Lower lobe of right lung (tissue), 2 donors: ENCODE results near the gene GAS6. TPM values are rescaled to one million over a fixed set of nuclear protein-coding genes. Genes with fewer than 3 reads are reported as not detected.
"Not testable (repeated sequence)": the region's sequence is repeated elsewhere in the genome, so short reads cannot be mapped to it uniquely, and the experiment has no call there.

Source experiments
- ATAC-seq, 2 donors: fragments of 200-7000 bp; cut with Tn5 transposase; one replicate each; pipeline ENCODE4 v1.9.1; 2020 to 2022; ENCODE audit warnings: mild to moderate bottlenecking in 2 of 2, moderate library complexity in 2 of 2
- DNase-seq: peaks from one replicate; pipeline ENCODE4 v3.0.0-alpha.2; 2020
- H3K27ac ChIP-seq: fragments of 200-600 bp; one replicate; pipeline ENCODE4 v1.8.0; 2022
- H3K27me3 ChIP-seq: fragments of 200-600 bp; one replicate; pipeline ENCODE4 v1.8.0; 2022; ENCODE audit warnings: low read depth
- H3K36me3 ChIP-seq: fragments of 200-600 bp; one replicate; pipeline ENCODE4 v1.8.0; 2022; ENCODE audit warnings: mild to moderate bottlenecking
- H3K4me1 ChIP-seq: fragments of 200-600 bp; one replicate; pipeline ENCODE4 v1.8.0; 2022
- H3K4me3 ChIP-seq: fragments of 200-600 bp; one replicate; pipeline ENCODE4 v1.8.0; 2022; ENCODE audit warnings: mild to moderate bottlenecking
- H3K9me3 ChIP-seq: fragments of 200-600 bp; one replicate; pipeline ENCODE4 v1.8.0; 2022
- CTCF ChIP-seq: fragments of 200-600 bp; IDR thresholded peaks from one replicate; pipeline ENCODE4 v1.8.0; 2022; ENCODE audit warnings: antibody characterized with exemption, mild to moderate bottlenecking
- intact Hi-C: fragments of 100-400 bp; cut with DNase I; formaldehyde crosslinking; loops from one replicate; pipeline ENCODE4 v1.11.0; 2022
- total RNA-seq: library from RNA; stranded (reverse); fragmentation: NEBNext Ultra II Directional; extraction: Animal tissue kit (Norgen Biotek cat#: 25700); gene quantifications from one replicate; pipeline ENCODE4 v1.2.1, GENCODE V29; 2021
- donor health status: DM: no; HTN: yes; CAD: no; lungs with severe emphysema.

GAS6 gene
- total RNA-seq, 1 donor from 2014 or later = 111 TPM

- ATAC-seq (no peak), DNase-seq (peak; percentile 20)
- Histone ChIP-seq H3K36me3 (peaks cover 55% of the 10 kb centered on the region), H3K4me3 (no peak overlapping the region), H3K9me3 (no peaks in the 10 kb centered on the region), H3K27me3 (no peaks in the 10 kb centered on the region), H3K27ac (no peak overlapping the region), H3K4me1 (peaks cover 4% of the 10 kb centered on the region)
- no peak for TF ChIP-seq CTCF
- intact Hi-C loops = no loop called here
Measured at GRCh38 chr13:113827021-113827420, 36.9 kb downstream of the GAS6 start.

DNA sequence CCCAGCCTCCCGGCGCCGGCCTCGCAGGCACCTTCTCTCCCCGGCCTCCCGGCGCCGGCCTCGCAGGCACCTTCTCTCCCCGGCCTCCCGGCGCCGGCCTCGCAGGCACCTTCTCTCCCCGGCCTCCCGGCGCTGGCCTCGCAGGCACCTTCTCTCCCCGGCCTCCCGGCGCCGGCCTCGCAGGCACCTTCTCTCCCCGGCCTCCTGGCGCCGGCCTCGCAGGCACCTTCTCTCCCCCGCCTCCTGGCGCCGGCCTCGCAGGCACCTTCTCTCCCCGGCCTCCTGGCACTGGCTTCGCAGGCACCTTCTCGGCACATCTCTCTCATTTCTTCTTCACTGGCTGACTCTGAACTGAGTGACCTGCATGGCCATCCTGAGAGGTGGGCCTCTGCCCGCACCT is 37.4 kb downstream of the GAS6 start:
- H3K36me3 ChIP-seq = peaks cover 56% of the 10 kb centered on the region
- intact Hi-C loops, H3K4me3 ChIP-seq, DNase-seq, H3K9me3 ChIP-seq, ATAC-seq, H3K27ac ChIP-seq, H3K4me1 ChIP-seq, H3K27me3 ChIP-seq: not testable (repeated sequence)

DNA sequence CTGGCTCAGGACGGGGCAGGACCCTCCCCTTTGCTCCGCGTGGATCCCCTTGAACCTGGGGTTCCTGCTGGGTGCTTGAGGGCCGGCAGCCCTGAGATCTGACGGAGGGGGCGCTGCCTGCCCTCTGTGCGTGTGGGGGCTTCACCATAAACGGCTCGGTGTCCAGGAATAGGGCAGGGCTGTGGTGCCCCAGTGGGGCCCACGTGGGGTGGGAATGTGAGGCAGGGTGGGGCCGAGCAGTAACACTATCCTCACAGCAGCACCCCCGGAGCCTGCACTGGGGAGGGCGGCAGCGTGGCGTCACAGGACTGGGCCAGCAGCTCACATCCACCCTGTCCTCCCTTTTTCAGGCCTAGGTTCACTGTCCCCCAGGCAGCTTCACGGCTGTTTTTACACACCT is 38.0 kb downstream of the GAS6 start:
- Histone ChIP-seq H3K9me3 (no peaks in the 10 kb centered on the region), H3K27ac (no peak overlapping the region), H3K4me1 (peaks cover 16% of the 10 kb centered on the region), H3K4me3 (no peak overlapping the region), H3K36me3 (peaks cover 50% of the 10 kb centered on the region), H3K27me3 (no peaks in the 10 kb centered on the region)
- ATAC-seq (no peak), DNase-seq (no peak)
- TF ChIP-seq CTCF = no peak
- intact Hi-C loops = no loop called here

GRCh38 chr13:113823771-113824170 is 40.1 kb downstream of the GAS6 start:
- intact Hi-C loops = no loop called here
- Histone ChIP-seq H3K9me3 (no peaks in the 10 kb centered on the region), H3K27ac (no peak overlapping the region), H3K36me3 (peaks cover 56% of the 10 kb centered on the region), H3K4me1 (peaks cover 37% of the 10 kb centered on the region), H3K4me3 (no peak overlapping the region), H3K27me3 (no peaks in the 10 kb centered on the region)
- no peak for TF ChIP-seq CTCF
- ATAC-seq = no peak
- no peak for DNase-seq

DNA sequence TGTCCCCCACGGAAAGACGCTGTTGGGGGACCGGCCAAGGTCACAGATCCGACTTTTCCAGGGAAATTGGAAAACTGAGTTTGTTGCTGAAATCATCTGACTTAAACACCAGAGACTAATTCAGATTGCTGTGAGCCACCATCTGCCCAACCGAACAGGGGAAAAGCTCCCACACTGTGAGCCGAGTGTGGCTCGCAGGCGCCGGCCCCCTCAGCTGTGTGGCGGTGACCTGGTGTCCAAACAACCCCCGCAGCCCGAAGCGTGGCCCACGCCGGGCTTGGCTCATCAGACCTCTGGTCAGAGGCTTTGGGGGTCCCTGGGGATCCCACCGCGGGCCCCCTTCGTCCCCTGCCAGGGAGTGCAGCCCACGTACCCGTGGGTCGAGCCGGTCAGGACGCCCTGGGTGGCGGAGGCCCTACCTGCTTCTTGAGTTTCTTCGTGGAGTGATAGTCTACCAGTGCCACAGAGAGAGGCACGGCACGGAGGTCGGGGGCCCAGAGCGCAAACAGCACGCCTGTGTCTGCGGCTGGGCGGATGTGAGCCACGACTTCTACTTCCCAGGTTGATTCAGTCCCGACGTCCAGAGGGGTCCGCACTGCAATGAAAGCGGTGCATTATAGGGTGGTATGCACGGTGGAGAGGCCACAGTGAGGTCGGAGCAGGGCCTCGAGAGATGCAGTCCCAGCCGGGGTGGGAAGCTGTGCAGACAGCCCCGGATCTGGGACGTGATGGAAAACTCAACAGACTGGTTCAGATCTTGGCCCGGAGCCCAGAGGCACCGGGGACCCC is 40.7 kb downstream of the GAS6 start:
- H3K9me3 ChIP-seq = no peaks in the 10 kb centered on the region
- ATAC-seq = no peak
- TF ChIP-seq CTCF = no peak
- H3K4me1 ChIP-seq = peaks cover 43% of the 10 kb centered on the region
- intact Hi-C loops = no loop called here
- no peak for DNase-seq
- H3K36me3 ChIP-seq = peaks cover 50% of the 10 kb centered on the region
- H3K27me3 ChIP-seq = no peaks in the 10 kb centered on the region
- H3K27ac ChIP-seq = no peak overlapping the region
- no peak overlapping the region for H3K4me3 ChIP-seq

DNA sequence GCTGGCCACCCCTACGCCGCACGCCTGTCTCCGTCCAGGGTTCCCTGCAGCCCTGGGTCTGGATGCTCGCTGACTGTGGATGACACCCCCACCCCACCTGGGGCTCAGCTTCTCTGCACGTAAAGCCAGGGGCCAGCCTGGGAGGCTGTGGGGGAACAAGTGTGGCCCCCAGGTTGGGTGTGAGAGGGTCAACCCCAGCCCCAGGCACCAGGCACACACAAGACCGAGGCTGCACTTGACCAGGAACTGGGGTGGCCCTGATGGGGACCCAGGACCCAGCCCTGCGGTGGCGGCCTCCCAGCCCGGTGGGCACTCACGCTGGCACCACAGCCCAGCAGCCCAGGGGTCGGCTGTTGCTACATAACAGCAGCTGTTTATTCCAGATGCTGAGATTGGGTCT is 41.6 kb downstream of the GAS6 start:
- intact Hi-C loops = no loop called here

More for the DNA sequence above, 41.6 kb downstream of the GAS6 start:
- H3K4me3 ChIP-seq = no peak overlapping the region
- peaks cover 45% of the 10 kb centered on the region for H3K4me1 ChIP-seq
- H3K27me3 ChIP-seq = no peaks in the 10 kb centered on the region
- no peak for DNase-seq
- H3K36me3 ChIP-seq = peaks cover 42% of the 10 kb centered on the region
- ATAC-seq = no peak
- H3K9me3 ChIP-seq = no peaks in the 10 kb centered on the region
- TF ChIP-seq CTCF = no peak
- no peak overlapping the region for H3K27ac ChIP-seq
